ENCODE measurements around the gene SERPINC1.

GRCh38 chr1:173887627-173888026, 29.5 kb downstream of the SERPINC1 start:
- TF ChIP-seq TAF1 (IDR thresholded peaks at IDR 0.05; ENCODE audit: borderline replicate concordance, insufficient read depth, low read length) (no peak), SIN3A (IDR thresholded peaks at IDR 0.05; ENCODE audit: borderline replicate concordance, insufficient read depth, low read length) (no peak), POLR2AphosphoS5 (IDR thresholded peaks at IDR 0.05; ENCODE audit: low read depth, low read length) (no peak), FOXP2 (optimal IDR thresholded peaks at IDR 0.05; ENCODE audit: borderline replicate concordance, extremely low read depth, extremely low read length, insufficient read depth) (no peak)
- TF ChIP-seq, protein P1, sequence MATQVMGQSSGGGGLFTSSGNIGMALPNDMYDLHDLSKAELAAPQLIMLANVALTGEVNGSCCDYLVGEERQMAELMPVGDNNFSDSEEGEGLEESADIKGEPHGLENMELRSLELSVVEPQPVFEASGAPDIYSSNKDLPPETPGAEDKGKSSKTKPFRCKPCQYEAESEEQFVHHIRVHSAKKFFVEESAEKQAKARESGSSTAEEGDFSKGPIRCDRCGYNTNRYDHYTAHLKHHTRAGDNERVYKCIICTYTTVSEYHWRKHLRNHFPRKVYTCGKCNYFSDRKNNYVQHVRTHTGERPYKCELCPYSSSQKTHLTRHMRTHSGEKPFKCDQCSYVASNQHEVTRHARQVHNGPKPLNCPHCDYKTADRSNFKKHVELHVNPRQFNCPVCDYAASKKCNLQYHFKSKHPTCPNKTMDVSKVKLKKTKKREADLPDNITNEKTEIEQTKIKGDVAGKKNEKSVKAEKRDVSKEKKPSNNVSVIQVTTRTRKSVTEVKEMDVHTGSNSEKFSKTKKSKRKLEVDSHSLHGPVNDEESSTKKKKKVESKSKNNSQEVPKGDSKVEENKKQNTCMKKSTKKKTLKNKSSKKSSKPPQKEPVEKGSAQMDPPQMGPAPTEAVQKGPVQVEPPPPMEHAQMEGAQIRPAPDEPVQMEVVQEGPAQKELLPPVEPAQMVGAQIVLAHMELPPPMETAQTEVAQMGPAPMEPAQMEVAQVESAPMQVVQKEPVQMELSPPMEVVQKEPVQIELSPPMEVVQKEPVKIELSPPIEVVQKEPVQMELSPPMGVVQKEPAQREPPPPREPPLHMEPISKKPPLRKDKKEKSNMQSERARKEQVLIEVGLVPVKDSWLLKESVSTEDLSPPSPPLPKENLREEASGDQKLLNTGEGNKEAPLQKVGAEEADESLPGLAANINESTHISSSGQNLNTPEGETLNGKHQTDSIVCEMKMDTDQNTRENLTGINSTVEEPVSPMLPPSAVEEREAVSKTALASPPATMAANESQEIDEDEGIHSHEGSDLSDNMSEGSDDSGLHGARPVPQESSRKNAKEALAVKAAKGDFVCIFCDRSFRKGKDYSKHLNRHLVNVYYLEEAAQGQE (IDR thresholded peaks at IDR 0.05; ENCODE audit: insufficient read depth in 1 of 2, low read depth in 2 of 2, low read length in 2 of 2), result no peak
